NT2/D1 (cell line): ENCODE measurements around the gene STK38.
A peak's percentile ranks its signal among the peaks of the same experiment; 100 is the strongest.

Experiments used
- SUZ12 ChIP-seq: IDR thresholded peaks from 2 replicates; pipeline ENCODE4 v1.6.1; 2011; ENCODE audit not compliant: insufficient read length, insufficient read depth; ENCODE audit errors: extremely low read depth
- YY1 ChIP-seq: IDR thresholded peaks from 2 replicates; pipeline ENCODE4 v1.6.1; 2011; ENCODE audit not compliant: insufficient read length, insufficient read depth
- ZNF274 ChIP-seq: IDR thresholded peaks from 2 replicates; pipeline ENCODE4 v1.6.1; 2011; ENCODE audit warnings: mild to moderate bottlenecking, low read depth, low read length

DNA sequence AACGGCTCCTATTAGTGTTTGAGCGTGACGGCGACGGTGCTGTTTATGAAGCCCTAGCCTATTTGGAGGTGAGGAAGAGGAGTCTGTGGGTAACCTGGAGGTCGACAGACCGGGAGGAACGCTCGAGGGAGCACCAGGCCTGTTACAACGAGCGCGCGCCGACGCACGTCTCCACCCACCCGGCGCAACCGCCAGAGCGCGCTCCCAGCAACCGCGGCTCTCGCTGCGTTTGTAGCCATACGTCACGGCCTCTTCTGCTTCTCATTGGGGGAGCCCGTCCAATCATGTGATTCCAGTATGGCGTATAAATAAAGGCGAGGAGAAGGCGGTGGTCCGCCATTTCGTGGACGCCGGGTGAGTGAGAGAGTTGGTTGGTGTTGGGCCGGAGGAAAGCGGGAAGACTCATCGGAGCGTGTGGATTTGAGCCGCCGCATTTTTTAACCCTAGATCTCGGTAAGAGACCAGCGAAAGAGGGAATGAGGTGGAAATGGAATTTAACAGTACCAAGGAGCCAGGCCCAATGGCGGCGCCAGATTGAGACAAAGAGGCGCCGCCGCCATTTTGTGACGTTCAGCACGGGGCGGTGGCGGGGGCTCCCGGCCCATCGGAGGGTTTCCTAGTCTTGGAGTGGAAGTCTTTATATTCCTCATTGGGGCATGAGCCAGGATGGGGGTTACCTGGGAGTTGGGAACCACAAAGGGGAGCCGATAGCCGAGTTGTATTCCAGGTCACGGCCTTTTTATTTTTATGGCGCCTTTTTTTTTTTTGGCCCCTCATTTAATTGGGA lies 46.9 kb upstream of the STK38 start, which contains the start of gene SRSF3:
- TF ChIP-seq YY1 (peak; percentile 83), ZNF274 (no peak), SUZ12 (no peak)
